ENCODE data around the gene ZNF236. TPM values are rescaled to one million over a fixed set of nuclear protein-coding genes. Genes with fewer than 3 reads are reported as not detected.
A peak's percentile ranks its signal among the peaks of the same experiment; 100 is the strongest.

ZNF236 gene
- total and polyA plus RNA-seq, 11 donors: 1.9 to 17.0 (median 10.4) TPM

DNA sequence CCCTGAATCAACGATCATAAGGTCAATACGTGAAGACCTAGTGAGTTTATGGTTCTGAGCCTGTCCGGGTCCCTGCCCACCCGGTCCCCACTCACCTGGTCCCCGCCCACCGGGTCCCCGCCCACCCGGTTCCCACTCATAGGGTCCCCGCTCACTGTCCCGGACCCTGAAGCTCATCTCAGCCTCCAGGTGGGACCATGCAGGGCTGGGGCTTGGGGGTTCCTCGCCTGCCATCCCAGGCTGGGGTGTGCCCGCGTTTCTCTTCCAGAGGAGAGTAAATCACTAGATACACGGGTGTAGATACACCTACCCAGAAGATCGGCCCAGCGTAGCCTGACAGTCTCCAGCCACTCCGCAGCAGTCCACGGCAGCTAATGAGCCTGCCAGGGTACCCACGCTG lies 178.7 kb downstream of the ZNF236 start:
- Histone ChIP-seq H3K4me1 (peaks cover 0 to 35% (median 0%) of the 10 kb centered on the region in 12 donors), H3K9me3 (no peaks in the 10 kb centered on the region), H3K36me3 (no peaks in the 10 kb centered on the region), H3K27me3 (no peaks in the 10 kb centered on the region), H3K4me3 (peak overlapping the region in 1 of 12 donors; percentile 49), H3K27ac (peak overlapping the region in 2 of 12 donors; percentile 27 to 35)
- no peak for TF ChIP-seq POLR2A (IDR thresholded peaks at IDR 0.05)
- TF ChIP-seq, protein P1, sequence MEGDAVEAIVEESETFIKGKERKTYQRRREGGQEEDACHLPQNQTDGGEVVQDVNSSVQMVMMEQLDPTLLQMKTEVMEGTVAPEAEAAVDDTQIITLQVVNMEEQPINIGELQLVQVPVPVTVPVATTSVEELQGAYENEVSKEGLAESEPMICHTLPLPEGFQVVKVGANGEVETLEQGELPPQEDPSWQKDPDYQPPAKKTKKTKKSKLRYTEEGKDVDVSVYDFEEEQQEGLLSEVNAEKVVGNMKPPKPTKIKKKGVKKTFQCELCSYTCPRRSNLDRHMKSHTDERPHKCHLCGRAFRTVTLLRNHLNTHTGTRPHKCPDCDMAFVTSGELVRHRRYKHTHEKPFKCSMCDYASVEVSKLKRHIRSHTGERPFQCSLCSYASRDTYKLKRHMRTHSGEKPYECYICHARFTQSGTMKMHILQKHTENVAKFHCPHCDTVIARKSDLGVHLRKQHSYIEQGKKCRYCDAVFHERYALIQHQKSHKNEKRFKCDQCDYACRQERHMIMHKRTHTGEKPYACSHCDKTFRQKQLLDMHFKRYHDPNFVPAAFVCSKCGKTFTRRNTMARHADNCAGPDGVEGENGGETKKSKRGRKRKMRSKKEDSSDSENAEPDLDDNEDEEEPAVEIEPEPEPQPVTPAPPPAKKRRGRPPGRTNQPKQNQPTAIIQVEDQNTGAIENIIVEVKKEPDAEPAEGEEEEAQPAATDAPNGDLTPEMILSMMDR (IDR thresholded peaks at IDR 0.05): no peak
- whole genome bisulfite sequencing, 4 donors: 80 to 89% (median 85%) methylated on average over 14 to 19 of the region's 19 CpGs
- peak in 1 of 4 donors; percentile 20 for ATAC-seq
- no peak for DNase-seq
- intact Hi-C loops (cut with DNase I): loop anchor here (2.0 to 10.0 kb wide), 10 partner anchors 52 to 654 kb away; partner anchors contain the start of gene MBP (in 3 of the 10)

DNA sequence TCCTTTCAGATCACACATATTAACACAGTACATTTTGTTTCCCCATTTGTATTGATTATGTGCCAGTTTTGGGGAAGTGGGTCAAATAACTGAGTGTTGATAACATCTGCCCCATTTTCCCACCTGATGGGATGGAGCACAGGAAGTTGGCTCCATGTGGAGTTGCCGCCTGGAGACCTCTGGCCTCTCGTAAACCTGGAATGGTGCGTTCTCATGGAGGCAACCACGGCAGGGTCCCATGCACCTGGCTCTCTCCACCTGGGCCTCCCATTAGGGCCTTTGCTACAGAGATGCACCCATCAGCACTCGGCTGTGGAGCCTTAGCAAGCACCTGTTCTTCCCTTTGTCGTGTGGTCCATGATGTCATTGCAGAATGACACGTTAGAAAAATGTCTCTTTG lies 179.6 kb downstream of the ZNF236 start:
- H3K27ac ChIP-seq: no peak overlapping the region
- H3K9me3 ChIP-seq: no peaks in the 10 kb centered on the region
- H3K4me3 ChIP-seq: no peak overlapping the region
- ATAC-seq (no peak), DNase-seq (no peak)
- H3K36me3 ChIP-seq: no peaks in the 10 kb centered on the region
- TF ChIP-seq, protein P1 (IDR thresholded peaks at IDR 0.05): no peak
- no peaks in the 10 kb centered on the region for H3K27me3 ChIP-seq
- WGBS, 4 donors: 85 to 96% (median 89%) methylated on average over 7 of the region's 7 CpGs
- peaks cover 0 to 44% (median under 1%) of the 10 kb centered on the region in 12 donors for H3K4me1 ChIP-seq
- intact Hi-C loops (cut with DNase I): loop anchor here (2.0 to 10.0 kb wide), 10 partner anchors 51 to 653 kb away; partner anchors contain the start of gene MBP (in 3 of the 10)

DNA sequence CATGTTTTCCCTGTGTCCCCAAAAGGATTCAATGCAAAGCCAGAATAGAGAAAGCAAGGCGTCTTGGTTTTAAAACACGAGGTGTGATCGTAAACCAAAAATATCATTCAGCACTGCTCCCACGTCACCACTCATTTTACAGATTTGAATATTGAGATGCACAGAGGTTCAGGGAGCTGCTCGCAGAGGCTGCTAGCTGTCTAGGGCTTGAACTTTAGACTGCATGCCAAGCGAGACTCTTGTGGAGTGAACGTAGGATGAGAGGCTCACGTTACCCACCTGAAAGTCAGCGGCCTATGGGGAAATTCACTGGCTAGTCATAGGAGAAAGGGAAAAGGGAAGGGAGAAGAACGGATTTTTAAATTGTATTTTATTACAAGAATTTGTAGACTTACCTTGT lies 180.1 kb downstream of the ZNF236 start:
- TF ChIP-seq, protein P1 (IDR thresholded peaks at IDR 0.05): no peak
- no peak for TF ChIP-seq POLR2A (IDR thresholded peaks at IDR 0.05)
- DNase-seq (no peak), ATAC-seq (no peak)
- no peaks in the 10 kb centered on the region for H3K9me3 ChIP-seq
- H3K27me3 ChIP-seq: no peaks in the 10 kb centered on the region
- peaks cover 0 to 49% (median 3%) of the 10 kb centered on the region in 12 donors for H3K4me1 ChIP-seq
- 87 to 91% (median 89%) methylated on average over 10 of the region's 10 CpGs for WGBS, 4 donors
- H3K27ac ChIP-seq: no peak overlapping the region
- H3K4me3 ChIP-seq: no peak overlapping the region
- intact Hi-C loops (cut with DNase I): loop anchor here in 9 of 10 donors (5.0 to 10.0 kb wide), 7 partner anchors 55 to 652 kb away; partner anchors contain the start of gene MBP (in 3 of the 9)
- no peaks in the 10 kb centered on the region for H3K36me3 ChIP-seq

DNA sequence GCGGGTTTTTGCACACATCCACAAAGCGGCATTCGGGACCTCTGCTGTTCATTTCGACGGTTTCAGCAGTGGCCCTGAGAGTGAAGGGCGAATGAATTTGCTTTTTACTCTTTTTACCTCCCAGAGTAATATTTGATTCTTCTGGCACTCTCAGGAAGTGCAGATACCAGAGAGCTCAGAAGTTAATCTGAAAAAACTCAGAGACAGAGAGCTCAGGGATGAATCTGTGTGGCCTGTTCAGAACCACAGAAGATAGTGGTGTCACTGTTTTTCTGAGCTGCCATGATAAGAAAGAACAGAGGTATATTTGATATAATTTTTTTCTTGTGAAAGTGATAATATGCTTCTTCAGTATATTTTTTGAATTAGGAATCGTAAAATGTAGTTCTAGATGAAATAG lies 181.0 kb downstream of the ZNF236 start:
- DNase-seq: no peak
- intact Hi-C loops (cut with DNase I): loop anchor here in 9 of 10 donors (5.0 to 10.0 kb wide), 7 partner anchors 54 to 651 kb away; partner anchors contain the start of gene MBP (in 3 of the 9)
- Histone ChIP-seq H3K4me1 (peaks cover 0 to 50% (median 5%) of the 10 kb centered on the region in 12 donors), H3K27ac (peak overlapping the region in 1 of 12 donors; percentile 90), H3K4me3 (no peak overlapping the region), H3K9me3 (no peaks in the 10 kb centered on the region), H3K27me3 (no peaks in the 10 kb centered on the region), H3K36me3 (no peaks in the 10 kb centered on the region)
- ATAC-seq: no peak
- WGBS, 4 donors: 90 to 94% (median 92%) methylated on average over 7 of the region's 7 CpGs
- TF ChIP-seq POLR2A (IDR thresholded peaks at IDR 0.05): no peak
- TF ChIP-seq, protein P1 (IDR thresholded peaks at IDR 0.05): no peak
